Head of caudate nucleus (tissue), 42 donors: Measurements from ENCODE around the gene PNPLA2.
A peak's percentile ranks its signal among the peaks of the same experiment; 100 is the strongest.

Experiments used
- DNase-seq, 42 donors: peaks; one replicate each; pipeline versions ENCODE4 v3.0.0 to v3.0.0-alpha.2; 2020 to 2021; ENCODE audit warnings: mixed read lengths in 7 of 42
- intact Hi-C: fragments of 100-400 bp; cut with DNase I; formaldehyde crosslinking; loops from one replicate; pipeline ENCODE4 v1.15.0; 2022

The PNPLA2 gene, protein sequence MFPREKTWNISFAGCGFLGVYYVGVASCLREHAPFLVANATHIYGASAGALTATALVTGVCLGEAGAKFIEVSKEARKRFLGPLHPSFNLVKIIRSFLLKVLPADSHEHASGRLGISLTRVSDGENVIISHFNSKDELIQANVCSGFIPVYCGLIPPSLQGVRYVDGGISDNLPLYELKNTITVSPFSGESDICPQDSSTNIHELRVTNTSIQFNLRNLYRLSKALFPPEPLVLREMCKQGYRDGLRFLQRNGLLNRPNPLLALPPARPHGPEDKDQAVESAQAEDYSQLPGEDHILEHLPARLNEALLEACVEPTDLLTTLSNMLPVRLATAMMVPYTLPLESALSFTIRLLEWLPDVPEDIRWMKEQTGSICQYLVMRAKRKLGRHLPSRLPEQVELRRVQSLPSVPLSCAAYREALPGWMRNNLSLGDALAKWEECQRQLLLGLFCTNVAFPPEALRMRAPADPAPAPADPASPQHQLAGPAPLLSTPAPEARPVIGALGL

DNA sequence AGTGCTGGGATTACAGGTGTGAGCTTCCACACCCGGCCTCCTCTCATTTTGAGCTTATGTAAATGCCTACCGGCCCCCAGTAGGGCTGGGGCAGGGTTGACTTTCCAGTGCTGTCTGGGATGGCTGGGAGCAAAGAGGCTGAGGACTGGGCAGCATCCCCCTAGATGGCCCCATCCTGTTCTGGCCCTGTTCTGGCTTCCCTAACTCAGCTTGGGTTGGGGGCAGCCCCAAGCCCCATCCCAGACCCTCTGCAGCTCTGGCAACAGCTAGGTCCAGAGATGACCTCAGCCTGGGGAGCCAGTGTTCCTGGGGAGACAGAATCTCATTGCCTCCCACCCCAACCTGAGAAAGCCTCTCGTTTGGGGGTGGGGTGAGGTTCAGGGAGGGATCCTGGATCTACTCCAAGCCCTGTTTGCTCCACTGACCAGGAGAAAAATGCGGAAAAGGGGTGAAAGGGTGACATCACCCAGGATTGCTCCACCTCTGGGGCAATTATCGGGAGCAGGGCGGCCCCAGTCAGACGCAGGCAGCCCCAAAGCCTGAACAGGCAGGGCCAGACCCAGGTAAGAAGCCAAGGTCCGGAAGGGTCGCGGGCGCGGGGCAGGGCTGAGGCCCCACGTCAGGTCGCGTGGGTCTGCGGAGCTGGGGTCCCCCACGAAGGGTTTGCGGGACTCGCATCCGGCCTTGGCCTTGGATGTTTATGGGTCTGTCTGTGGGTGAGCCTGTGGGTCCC, at the start of gene PNPLA2:
Gene PNPLA2 (plus strand): TSS at position 519 of the 733 bp plus-strand sequence. CDS start 805 bp downstream, outside the sequence.
- no peak for DNase-seq
- intact Hi-C loops: no loop called here

DNA sequence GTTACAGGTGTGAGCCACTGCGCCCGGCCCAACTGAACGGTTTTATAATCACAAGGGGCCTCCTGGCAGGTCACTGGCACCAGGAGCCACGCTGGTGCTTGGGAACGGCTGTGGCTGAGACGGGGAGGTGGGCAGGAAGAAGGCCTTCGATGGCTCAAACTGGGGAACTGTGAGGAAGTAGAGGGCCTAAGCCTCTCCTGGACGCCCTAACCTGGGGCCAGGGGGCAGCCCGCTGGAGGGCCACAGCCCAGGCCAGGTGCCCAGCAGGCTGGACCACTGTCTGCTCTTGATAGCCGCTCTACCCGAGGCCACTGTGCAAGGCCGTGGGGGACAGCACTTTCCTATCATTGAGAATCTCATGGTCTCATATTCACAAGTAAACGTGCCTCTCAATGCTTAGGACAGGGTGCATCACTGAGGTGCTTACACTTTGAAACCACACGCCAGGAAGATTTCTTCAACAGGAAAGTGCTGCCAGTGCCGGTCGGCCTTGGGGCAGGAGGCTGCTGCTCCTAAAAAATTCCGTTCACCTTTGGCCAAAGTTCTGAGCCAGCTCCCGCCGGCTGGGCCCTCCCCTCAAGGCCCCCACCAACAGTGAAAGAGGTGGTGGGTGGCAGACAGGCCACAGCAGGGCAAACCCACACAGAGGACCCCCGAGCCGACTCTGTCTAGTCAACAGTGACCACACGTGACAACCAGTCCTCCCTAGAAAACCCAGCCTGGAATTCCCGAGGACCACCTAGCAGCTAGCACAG, 48.6 kb upstream of the PNPLA2 start:
- no peak for DNase-seq
- intact Hi-C loops: no loop called here

DNA sequence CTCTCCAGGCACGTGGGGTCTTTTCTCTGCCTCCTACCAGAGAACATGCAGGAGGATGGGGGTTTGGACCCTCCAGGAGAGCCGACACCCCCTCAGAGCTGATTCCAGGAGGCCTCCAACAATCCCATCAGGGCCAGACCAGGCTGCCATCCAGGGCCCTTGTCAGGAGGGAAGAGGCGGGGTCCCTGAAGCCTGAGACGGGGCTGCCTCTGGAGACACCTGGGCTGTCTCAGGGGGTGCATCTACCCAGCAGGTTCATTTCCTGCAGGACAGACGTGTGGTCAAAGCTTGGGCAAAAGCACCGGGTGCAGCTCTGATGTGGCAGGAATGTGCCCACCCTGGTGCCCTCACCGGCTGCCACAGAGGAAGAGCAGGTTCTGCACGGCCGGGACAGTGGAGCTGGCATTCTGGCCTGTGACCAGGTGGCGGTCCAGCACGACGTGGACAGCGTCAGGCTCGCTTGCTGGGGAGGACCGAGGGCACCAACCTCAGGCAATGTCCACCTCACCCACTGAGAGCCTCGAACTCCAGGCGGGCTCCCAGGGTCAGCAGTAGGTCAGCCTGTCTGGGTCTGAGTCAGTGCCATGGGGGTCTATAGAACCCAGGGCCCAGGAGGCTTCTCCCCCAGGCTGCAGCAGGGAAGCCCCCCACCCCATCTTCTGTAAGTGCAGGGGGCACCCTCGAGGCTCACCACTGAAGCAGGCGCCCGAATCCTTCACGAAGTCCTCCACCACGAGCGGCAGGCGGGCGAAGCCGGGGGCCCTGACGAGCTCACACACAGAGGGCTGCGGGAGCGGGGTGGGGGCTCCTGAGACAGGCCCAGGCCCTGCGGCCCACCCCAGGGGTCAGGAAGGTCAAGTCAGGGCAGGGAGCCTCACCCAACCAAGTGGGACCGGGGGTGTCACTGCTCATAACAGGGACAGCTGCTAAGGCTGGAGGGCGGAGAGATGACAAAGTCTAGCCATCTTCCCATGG, 47.8 kb upstream of the PNPLA2 start:
- peak in 1 of 42 donors; percentile 6 for DNase-seq
- intact Hi-C loops: no loop called here

DNA sequence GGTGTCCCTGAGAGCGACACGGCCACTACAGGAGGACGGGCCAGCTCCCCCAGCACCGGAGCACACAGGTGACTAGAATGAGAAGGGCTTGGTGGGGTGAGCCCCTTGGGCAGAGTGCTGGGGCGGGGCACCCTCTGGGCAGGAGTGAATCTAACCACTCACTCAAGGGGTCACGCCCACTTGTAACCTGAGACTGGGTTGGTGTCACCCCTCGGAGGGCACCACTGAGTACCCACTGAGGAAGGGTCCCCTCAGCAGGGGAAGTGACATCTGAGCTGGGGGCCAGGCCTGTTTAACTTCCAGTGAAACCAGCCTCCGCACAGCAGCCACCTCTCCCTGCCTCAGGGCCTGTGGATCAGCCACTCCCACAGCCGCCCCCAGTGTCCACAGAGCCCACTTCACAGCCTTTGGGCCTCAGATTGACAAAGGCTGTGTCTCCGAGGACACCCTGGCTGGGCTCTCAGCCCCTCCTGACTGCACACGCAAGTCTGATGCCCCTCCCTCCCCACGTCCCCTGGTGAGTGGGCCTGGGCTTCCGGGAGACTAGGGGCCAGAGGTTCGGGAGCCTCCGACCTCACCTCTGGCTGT, 47.0 kb upstream of the PNPLA2 start:
- DNase-seq: peak in 1 of 42 donors; percentile 6
- intact Hi-C loops: no loop called here

DNA sequence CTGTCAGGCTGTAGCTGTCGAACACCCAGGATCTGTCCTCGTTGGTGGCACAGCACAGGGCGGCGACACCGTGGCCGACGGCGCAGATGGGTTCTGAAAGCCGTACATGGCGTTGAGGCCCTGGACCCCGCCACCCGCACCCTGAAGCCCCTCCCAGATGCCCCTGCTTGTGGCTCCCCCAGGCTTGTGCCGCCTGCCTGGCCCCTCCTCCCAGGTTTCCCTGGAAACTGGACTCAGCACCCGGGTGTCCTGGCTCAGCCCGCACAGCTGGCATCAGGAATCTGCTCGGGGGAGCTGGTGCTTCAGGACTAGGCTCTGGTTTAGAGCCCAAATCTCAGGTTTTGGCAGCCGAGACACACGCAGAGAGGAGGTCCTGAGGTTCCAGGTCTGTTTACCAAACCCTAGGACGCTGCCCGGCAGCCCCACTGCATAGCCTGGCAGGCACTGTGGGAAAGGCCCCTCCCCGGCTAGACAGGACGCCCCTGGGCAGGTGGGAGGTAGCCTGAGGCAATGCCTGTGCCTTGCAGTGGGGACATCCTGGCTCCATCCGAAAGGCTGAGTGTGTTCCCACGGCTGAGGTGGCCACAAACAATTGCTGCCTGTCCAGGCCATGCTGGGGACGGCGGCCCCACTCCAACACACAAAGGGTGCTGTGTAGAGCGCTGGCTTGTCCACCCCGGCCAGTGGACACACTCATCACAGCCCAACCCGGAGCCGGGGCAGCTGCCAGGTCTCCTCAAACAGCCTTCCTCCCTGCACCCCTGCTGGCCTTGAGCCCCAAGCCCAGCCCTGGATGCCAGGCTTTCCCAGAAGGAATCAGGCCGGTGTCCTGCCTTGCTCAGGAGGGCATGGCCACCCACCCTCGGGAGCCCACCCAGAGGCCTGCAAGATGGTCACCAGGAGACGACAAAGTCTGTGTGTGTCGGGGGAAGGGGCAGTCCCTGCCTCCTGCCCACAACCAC, 46.0 kb upstream of the PNPLA2 start:
- intact Hi-C loops: no loop called here
- DNase-seq: peak; percentile 81 to 97 (median 93)

DNA sequence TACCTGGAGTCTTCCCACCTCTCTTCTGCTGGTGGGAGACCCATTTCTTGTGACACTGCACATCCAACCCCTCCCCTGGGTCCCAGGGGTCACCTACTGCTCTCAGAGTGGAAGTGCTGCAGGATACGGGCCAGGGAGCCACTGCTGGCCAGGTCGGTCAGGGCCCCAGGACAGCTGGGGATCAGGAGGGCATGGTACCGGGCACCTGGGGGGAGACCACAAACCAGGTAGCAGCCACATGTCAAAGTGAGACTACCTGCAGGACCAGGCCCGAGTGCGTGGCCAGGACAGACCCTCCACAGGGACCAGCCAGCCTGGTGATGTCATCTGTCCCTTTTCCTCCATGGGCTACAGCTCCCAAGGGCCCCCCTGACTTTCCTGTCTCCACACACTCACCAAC, 45.3 kb upstream of the PNPLA2 start:
- peak in 1 of 42 donors; percentile 6 for DNase-seq
- intact Hi-C loops: no loop called here

DNA sequence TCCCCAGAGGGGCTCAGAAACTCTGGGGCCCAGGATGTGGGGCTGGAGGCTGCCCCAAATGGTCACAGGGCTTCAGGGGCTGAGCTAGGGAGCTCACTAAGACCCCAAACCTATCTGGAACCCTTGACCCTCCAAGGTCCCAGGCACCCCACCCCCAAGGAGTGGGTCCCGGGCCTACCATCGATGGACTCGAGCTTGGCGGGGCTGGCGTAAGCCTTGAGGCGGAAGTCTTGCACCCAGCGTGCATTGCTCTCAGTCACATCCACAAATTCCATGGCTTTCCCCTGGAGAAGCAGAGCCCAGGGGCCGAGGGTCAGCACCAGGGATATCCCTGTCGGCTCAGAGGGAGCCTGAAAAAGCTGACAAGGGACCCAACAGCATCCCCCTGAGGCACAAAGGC, 44.9 kb upstream of the PNPLA2 start:
- intact Hi-C loops: no loop called here
- no peak for DNase-seq

DNA sequence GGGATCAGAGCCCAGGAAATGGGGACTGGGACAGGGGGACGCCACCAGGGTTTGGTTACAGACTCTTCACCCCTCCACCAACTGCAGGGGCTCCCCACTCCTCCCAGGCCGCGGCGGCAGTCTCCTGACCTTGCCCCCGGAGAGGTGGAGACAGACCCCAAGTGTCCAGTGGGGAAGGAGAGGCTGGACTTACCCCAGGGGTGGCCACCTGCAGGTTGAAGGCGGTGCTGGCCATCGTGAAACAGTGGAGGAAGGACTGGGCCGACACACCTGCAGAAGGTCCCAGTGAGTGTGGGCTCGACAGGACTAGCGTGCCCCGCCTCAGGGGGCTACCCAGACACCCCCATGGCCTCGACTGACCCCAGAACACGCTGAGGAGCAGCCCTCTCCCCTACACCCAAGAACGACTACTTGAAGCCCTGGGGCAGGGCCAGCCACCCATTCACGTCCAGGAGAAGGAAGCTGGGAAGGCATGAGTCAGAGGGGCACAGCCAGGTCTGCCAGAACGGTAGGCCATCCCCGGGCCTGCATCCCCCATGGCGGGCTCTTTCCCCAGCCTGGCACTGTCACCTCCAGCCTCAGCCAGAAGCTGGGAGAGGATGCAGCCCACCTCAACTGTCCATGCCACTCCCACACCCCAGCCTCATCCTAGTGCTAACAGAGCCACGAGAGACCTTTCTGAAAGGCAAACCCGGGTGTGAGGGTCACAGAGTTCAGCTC, 43.7 kb upstream of the PNPLA2 start:
- intact Hi-C loops: no loop called here
- DNase-seq: peak in 2 of 42 donors; percentile 7 to 53

DNA sequence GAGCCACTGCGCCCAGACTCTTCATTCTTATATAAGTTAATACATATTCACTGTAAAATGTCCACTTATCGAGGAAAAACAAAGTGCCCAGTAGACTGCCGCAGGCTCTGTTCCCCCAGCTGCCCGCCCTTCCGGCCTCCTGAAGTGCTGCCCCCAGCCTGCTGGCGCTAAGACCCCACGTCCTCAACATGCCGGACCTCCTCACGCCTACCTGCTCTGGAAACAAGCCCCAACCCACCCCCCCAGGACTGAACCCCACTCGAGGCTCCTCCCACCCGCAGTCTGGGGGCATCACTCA, 42.5 kb upstream of the PNPLA2 start:
- no peak for DNase-seq
- intact Hi-C loops: no loop called here

DNA sequence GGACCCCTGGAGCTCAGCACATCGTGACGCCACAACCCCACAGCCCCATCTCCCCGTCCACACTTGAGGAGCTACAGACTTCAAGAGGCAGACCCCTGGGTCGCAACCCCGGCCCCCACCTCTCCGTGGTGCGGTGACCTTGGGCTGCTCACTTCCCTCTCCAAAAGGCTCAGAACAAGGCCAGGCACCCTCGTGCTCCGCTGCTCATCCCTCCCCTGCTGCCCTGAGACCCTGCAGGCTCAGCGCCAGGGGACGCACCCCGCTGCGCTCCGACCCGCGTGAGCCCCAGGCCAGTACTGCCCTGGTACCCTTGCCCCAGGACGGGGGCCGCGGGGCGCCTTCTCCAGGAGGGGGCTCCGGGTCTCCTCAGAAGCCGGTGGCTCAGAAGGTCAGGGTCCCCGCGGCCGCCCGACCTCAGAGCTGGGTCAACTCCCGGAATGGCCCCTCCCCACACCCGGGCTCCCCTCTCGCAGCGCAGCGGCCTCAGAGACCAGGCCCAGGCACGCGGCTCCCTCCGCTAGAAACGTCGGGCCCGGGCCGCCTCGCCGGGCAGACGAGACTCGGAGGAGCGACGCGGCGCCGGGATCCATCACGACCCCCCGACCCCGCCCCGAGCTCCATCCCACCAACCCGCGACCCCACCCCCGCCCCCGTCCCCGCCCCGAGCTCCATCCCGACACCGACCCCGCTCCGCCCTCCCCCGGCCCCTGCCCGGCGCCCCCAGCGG, 42.0 kb upstream of the PNPLA2 start:
- peak in 1 of 42 donors; percentile 44 for DNase-seq
- intact Hi-C loops: no loop called here

DNA sequence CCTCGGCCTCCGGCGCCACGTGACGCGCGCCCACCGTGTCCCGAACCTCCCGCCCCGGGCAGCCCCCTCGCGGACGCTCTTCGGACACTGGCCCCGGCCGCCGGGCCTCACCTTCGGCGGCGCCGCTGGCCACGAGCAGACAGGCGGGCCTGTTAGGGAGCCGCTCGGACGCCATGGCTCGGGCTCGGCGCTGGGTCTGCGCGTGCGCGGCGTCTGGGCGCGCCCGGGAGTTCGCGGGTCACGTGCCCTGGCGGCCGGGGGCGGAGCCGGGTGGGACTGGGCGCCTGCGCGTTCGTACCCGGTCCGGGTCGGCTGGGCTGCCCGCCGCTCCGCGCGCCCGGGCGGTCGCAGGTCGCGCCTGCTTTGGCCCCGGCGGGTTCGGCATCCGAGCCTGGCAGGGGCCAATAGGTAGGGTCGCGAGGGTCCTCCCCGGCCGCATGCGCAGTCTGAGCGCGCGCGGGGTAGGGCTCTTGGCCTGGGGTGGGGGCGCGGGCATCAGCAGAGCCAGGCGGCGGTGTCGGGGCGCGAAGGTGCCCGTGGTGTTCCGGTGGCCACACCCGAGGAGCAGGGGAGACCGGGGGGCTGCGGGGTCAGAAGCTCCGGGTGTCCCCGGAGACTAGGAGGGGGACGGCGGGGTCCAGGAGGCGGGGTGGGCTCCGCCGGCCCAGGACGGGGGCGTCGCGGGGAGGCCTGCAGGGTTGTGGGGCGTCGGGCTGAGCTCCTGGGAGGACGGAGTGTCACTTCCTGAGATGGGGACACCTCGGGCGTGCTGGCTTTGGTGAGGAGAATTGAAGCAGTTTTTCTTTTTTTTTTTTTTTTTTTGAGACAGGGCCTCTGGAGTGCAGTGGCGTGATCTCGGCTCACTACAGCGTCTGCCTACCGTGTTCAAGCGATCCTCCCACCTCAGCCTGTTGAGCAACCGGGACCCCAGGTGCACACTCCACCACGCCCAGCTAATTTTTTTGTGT, 41.1 kb upstream of the PNPLA2 start, which contains the start of gene GATD1:
Gene GATD1 (minus strand): TSS at position 200 of the 968 bp plus-strand sequence. CDS start 25 bp downstream, at position 175.
- DNase-seq: peak; percentile 69 to 97 (median 92)
- intact Hi-C loops: no loop called here

DNA sequence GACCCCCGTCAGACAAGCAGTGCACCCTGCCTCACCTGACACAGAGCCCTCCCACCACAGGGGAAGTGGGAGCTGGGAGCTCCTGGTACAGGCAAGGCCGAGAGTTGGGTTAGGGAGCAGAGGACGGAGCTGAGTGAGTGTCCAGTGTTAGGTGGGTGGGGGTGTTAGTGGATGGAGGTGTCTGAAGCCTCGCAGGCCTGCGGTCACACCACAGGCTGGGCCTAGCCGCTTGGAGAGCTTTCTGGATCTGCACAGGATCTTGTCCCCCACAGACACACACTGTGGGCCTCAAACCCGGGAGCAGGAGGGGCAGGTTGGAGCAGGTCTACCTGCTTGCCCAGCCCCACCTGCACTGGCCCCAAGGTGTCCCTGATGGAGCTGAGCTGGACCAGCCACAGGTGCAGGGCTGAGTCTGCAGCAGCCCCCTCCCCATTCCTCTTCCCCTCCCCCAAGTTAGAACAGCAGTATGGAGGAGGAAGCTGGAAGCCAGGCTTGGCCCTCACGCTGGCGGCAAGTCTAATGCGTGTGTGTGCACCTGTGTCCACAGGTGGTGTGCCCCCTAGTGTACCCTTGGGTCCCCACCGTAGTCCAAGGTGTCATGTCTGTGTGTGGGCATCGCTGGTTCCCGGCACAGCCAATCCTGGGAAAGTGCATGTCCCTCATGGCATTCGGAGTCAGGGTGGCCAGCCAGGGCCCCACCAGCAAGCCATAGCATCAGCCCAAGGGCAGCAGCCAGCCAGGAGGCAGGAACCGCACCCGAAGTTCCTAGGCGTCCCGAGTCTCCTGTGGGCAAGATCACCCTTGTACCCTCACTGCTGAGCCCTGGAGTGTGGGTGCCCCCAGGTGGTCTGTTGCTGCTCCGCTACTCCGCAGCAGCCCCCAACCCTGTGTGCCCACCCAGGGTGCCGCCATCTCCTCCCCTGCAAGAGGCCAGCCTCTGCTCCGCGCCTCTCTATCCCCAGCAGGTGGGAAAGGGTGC, 39.4 kb upstream of the PNPLA2 start:
- DNase-seq: no peak
- intact Hi-C loops: no loop called here

DNA sequence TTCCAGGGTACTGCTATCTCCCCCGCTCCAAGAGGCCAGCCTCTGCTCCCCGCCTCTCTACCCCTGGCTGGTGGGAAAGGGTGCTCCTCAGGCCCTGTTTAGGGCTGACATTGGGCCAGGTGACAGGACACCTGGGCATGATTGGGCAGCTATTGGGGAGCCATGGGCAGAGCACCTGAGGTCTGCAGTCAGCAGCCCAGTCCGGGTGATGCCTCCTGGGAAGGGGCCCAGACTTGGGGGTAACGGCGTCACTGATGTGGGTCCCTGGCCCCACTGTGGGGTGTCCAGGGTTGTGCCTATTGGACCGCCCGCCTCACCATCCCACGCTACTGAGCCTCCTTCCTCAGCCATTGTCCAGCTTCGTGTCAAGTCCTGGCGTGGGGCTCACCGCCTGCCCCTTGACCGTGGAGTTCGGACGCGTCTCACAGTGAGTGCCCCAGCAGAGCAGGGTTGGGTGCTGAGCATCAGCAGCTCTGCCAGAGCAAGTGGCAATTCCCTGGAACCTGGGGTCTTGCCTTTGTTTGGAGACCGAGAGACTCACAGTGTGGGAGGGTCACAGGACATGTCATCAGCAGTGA, 38.7 kb upstream of the PNPLA2 start:
- no peak for DNase-seq
- intact Hi-C loops: no loop called here
